ENCODE data around the gene SUGCT.

Gene SUGCT

DNA sequence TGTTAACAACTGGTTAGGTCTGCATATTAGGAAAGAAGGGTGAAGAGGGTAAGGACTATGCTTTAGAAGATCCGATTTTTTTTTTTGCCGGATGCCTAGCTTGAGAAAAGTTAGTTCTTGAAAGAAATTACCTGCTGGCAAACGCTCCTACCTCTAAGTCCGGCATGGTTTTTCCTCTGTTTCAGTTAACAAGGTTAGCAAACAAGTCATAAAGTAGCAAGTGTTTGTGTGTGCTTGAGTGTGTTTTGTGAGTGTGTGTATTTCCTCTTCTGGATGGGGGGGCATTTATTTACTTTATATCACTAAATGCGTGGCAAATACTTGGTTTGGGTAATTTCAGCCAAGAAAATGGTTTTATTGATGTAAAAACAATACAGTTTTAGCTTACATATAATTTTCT is 195.6 kb downstream of the SUGCT start:
- no peak for DNase-seq (ENCODE audit: low spot score)

GRCh38 chr7:40331915-40332314 is 197.1 kb downstream of the SUGCT start:
- DNase-seq (ENCODE audit: low spot score), result no peak

GRCh38 chr7:40332516-40332915 is 197.7 kb downstream of the SUGCT start:
- no peak for DNase-seq (ENCODE audit: low spot score)

GRCh38 chr7:40341836-40342235 is 207.0 kb downstream of the SUGCT start:
- no peak for DNase-seq (ENCODE audit: low spot score)

DNA sequence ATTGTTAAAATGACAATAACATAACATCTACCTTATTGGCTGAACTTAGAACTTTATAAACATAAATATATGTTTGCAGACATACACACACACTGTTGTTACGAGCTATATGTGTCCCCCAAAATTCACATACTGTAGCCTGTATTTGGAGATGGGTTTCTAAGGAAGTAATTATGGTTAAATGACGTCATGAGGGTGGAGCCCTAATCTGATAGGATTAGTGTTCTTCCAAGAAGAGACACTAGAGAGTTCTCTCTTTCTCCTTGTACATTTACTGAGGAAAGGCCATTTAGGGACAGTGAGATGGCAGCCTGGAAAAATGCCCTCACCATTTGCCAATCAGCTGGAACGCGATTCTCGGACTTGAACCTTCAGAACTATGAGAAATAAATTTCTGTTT is 211.7 kb downstream of the SUGCT start:
- DNase-seq (ENCODE audit: low spot score), result no peak

DNA sequence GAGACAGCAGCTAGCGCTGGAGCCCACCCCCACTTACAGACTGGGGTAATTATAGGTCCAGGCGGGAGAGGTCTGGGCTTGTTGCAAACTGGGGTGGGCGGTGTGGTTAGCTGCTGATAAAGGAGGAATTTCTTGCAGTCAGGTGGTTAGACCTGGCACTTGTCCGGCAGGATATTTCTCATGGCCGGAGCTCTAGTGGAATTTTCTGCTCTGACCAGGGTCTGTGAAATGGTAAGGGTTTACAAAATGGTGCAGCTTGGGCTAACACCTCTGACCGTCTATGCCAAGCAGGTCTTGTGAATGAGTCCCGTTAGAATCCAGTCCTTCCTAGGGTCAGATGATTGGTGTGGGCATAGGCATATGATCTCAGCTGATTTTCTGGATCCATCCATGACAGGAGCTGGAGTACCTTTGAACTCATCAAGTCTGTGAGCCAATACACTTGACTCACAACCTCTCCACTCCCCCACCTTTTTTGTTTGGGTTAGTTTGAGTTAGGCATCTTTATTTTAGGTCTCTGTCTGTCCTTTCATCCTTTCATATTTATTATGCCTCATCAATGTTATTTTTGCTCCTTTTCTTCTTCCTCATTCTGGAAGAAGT is 213.4 kb downstream of the SUGCT start:
- DNase-seq (ENCODE audit: low spot score), result no peak

DNA sequence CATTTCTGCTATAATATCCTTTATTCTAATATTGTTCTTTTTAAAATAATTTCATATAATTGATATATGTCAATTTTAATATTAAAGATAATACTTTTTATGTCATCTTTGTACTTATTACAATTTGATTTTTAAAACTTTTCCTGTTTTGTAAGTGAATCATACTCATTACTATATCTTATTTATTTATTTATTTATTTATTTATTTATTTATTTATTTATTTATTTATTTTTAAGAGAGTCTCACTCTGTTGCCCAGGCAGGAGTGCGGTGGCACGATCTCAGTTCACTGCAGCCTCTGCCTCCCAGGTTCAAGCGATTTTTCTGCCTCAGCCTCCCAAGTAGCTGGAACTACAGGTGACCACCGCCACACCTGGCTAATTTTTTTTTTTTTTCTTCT is 215.3 kb downstream of the SUGCT start:
- DNase-seq (ENCODE audit: low spot score), result no peak

DNA sequence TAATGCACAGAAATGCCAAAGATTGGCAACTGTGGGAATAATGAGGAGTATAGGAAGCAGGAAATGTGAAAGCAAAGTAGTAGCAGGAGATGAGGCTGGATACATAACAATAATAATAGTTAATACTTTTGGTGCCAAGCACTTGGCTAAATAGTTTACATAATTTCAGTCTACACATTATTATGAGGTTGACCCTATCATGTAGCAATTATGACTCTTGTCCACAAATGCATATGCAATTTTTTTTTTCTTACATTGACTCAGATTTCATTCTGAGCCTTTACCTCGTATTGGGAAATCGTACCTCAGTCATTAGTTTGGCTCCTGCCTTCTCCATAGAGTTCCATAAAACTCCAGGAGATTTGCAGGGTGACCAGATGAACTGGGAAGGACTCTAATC is 219.9 kb downstream of the SUGCT start:
- DNase-seq (ENCODE audit: low spot score), result no peak

GRCh38 chr7:40356312-40356711 is 221.5 kb downstream of the SUGCT start:
- DNase-seq (ENCODE audit: low spot score), result no peak

DNA sequence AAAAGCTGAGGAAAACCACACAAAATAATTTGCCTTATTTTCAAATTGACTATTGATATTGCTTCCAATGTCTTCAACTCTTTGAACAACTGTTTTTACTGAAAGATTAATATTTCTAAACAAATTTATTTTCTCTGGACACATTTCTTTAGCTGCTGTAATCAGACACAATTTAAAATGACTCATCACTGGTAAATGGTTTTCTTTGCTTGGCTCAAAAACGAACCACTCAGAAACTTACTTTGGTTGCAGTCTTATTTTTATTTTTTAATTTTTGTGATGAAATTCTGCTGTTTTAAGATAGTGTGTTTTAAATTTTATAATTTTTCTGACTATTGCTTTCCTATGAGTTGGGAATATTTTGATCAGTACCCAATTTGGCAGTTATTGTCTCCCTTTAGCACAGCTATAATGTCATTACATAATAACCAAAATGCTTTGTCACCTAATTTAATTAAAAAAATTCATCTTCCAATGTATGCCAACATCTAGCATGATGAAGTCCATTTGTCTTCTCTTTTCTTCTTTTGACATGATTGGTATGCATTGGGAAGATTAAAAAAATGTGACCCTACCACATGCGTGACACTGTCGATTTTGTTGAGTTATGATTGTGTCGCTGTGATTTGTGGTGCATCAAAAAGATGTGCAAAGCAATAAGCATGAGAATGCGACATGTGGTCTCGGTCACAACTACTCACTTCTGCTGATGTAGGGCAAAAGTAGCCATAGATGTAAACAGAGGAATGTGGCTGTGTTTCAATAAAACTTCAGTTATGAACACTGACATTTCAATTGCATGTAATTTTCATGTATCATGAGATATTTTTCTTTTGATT is 222.3 kb downstream of the SUGCT start:
- no peak for DNase-seq (ENCODE audit: low spot score)

GRCh38 chr7:40369641-40370277 is 235.0 kb downstream of the SUGCT start:
- no peak for DNase-seq (ENCODE audit: low spot score)

DNA sequence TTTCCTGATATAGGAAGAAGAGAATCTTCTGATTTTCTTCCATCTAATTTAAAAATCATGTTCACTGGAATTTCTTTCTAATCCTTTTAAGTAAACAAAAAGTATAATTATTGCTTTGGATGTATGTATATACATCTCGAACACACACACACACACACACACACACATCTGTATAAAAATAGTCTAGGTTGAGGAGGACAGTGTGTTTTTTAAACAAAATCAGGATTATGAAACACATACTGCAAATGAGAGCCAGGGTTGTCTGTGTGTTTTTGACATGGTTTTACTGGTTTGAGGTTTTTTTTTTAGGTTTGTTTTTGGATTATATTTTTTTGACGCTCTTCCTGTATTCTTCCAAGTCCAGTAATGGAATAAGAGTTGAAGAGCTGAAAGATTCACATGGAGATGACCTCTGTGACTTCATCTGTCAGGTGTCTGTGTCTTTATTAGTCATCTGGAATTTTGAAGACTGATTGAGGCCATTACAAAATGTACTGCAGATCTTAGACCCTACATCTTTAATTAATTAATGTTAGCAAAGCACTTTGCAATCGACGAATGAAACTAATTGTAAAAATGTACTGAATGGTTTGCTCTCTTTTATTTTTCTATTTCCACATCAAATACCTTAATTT is 237.1 kb downstream of the SUGCT start:
- DNase-seq (ENCODE audit: low spot score), result peak; percentile 53

GRCh38 chr7:40374575-40374974 is 239.8 kb downstream of the SUGCT start:
- DNase-seq (ENCODE audit: low spot score), result no peak

DNA sequence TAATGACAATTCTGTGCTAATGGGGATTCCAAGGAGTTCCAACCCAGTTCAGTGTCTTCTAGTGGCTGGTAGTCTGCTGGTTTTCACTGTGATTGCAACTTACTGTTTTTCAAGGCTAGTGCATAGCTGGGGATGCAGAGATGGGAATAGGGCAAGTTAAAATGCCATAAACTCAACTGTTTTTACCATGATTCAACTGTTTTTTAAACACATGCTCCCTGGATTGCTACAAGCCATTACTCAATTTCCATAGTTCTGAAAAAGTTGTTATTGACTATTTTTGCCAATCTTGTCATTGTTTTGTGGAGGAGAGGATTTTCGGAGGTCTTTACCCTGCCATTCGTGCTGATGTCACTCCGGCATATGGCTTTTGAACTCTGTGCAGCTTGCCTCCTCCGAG is 245.3 kb downstream of the SUGCT start:
- no peak for DNase-seq (ENCODE audit: low spot score)

DNA sequence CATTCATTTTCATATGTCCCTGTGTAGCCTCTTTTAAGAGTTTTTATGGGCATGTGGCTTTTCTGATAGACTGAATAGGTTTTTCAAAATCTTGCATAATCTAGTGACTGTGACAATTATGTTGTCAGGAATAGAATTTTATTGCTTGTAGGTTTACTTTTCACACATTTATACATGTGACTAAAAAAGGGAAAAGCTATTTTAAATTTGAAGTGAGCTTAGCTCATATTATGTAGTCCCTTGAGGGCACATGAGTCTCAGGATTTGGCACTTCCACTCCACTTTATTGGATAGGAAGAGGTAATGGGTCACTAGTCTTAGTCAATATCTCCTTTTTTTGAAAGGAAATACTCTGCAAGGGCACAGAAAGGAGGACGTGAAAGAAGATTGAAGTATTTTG is 247.3 kb downstream of the SUGCT start:
- DNase-seq (ENCODE audit: low spot score), result no peak

- no peak for DNase-seq (ENCODE audit: low spot score)
Measured at GRCh38 chr7:40393660-40394059, 258.9 kb downstream of the SUGCT start.

GRCh38 chr7:40394400-40394799 is 259.6 kb downstream of the SUGCT start:
- no peak for DNase-seq (ENCODE audit: low spot score)

DNA sequence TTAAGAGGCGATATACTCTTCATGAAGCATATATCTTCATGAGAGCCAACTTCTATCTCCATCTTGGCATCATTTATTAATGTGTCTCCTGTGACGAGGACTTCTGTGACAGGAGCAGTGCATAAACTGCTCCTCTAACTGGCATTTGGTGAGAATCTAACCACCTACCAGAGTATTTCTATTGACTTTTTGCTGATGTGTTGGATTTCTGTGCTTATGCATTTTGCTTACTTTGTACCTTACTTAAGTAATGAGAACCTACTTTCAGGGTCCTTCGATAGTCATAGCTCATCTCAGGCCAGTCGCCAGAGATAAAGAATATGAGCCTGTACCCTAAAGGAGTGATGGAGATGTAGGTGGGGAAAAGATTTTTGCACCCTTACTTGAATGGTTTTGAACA is 265.7 kb downstream of the SUGCT start:
- no peak for DNase-seq (ENCODE audit: low spot score)

DNA sequence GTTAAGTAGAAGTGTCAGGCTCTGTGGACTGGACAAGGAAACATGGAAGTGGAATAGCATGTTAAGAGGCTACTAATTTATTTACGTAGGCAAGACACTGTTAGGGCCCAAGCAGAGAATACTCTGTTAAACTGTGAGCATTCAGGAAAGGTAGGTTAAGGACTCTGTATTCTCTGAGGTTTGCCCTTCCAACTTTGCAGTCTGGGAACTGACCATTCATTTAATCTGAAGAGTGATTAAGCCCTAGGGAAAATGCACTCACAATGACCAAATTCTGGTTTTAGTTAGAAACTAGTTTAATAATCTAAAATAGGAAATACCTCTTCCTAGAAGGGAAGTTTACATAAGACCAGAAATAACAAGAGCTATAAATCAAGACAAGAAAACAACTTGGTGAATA is 266.6 kb downstream of the SUGCT start:
- no peak for DNase-seq (ENCODE audit: low spot score)

GRCh38 chr7:40402661-40403060 is 267.9 kb downstream of the SUGCT start:
- DNase-seq (ENCODE audit: low spot score), result no peak

- no peak for DNase-seq (ENCODE audit: low spot score)
Measured at GRCh38 chr7:40403703-40404476, 269.1 kb downstream of the SUGCT start.

GRCh38 chr7:40405991-40406390 is 271.2 kb downstream of the SUGCT start:
- no peak for DNase-seq (ENCODE audit: low spot score)
